Measurements from ENCODE around the gene NOC4L.

DNA sequence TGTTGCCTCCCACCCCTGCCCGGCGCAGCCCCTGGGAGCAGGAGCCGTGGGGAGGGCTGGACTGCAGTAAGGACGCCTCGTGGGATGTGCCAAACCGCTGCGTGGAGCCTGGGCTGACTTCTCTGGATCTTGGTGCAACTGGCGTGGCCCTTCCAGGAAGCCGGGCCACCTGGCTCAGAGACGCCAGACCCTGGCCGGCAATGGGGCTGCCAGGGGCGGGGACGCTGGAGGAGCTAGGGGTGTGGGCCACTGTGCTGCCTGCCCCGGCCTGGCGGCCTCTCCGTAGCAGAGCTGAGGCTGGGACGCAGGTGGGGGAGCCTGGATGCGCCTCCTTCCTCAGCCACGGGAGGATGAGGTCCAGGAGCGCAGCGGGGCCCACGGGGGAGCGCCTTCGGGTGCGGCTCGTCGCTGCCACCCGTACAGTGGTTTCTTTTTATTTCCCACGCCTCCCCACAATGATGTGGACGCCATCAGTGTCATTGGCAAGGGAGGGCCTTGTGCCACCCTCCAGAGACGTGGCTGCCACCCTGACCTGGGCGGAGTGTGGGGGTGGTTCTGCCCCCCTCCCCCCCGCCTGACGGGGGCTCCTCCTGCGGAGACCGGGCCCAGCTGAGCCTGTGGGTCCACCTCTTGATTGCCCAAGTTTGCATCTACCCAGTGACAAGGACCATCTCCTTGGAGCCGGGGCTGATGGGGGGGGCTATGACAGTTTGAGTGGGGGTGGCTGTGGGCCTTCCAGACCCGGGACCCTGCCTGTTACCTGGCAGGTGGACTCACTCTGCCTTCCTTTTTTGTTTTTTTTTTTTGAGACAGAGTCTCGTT, 11.4 kb upstream of the NOC4L start:
- TF ChIP-seq, protein P1, sequence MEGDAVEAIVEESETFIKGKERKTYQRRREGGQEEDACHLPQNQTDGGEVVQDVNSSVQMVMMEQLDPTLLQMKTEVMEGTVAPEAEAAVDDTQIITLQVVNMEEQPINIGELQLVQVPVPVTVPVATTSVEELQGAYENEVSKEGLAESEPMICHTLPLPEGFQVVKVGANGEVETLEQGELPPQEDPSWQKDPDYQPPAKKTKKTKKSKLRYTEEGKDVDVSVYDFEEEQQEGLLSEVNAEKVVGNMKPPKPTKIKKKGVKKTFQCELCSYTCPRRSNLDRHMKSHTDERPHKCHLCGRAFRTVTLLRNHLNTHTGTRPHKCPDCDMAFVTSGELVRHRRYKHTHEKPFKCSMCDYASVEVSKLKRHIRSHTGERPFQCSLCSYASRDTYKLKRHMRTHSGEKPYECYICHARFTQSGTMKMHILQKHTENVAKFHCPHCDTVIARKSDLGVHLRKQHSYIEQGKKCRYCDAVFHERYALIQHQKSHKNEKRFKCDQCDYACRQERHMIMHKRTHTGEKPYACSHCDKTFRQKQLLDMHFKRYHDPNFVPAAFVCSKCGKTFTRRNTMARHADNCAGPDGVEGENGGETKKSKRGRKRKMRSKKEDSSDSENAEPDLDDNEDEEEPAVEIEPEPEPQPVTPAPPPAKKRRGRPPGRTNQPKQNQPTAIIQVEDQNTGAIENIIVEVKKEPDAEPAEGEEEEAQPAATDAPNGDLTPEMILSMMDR (conservative IDR thresholded peaks at IDR 0.05), result no peak
- no peak for TF ChIP-seq ZFX (IDR thresholded peaks at IDR 0.05)
